T-helper 22 cell (primary cell): Measurements from ENCODE around the gene TSPAN3.

Experiments used
- DNase-seq: peaks from one replicate; pipeline ENCODE4 v3.0.0-alpha.2; 2020; ENCODE audit warnings: low read depth

The TSPAN3 gene

DNA sequence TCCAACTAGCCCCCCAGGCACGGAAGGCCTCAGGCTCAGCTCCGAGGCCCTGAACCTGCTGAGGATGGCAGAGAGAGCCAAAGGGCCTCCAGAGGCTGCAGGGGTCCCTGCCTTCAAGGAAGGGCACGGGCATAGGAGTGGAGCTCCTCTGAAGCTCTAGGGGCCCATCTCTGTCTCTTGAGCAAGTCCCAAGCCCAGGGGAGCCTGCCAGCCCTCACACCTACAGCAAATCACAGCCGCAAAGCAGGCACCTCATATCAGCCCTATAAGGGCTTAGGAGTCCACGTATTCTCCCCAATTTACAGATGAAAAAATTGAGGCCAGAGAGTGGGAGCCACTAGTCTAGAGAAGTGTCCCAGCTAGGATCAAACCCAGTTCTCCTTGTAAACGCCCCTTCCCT, 61.7 kb downstream of the TSPAN3 start:
- no peak for DNase-seq

- DNase-seq: no peak
These were observed 66.7 kb downstream of the TSPAN3 start for GRCh38 chr15:77004189-77004588.

- peak; percentile 69 for DNase-seq
These were observed 67.7 kb downstream of the TSPAN3 start for GRCh38 chr15:77002954-77003912.

DNA sequence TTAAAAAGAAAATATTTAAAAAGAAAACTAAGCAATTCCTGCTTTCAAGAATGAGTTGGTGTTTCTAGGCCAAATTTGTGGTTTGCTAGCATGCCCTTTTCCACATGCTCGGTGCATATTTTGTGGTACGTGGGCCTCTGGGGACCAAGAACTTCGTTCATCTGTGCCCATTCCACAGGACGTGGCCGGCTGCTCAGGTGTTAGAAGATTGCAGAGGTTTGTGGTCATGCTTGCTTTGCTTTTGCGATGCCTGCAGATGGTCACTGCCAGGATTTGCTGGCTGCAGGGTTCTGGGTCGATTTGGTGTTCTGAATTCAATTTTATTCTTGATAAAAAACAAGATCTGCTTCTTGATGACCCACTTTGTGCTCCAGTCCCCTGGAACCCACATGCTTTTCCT, 68.5 kb downstream of the TSPAN3 start:
- DNase-seq: no peak

DNA sequence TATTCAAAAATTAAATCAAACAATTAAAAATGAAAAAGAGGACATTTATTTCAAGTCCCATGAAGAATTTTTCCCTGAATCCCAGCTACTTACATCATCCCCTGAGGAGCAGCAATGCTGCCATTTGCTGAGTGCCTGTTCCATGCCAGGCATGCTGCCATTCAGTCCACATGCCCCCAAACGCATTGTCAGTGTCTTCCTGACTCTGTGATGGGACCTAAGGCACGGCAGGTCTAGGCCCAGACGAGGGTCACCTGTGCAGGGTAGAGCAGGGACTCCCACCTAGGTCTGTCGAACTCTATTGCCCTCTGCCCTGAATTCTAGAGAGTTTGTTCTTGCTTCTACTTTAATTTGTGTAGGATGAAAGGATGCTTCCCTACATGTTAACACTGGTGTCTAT, 68.9 kb downstream of the TSPAN3 start:
- DNase-seq: no peak

DNA sequence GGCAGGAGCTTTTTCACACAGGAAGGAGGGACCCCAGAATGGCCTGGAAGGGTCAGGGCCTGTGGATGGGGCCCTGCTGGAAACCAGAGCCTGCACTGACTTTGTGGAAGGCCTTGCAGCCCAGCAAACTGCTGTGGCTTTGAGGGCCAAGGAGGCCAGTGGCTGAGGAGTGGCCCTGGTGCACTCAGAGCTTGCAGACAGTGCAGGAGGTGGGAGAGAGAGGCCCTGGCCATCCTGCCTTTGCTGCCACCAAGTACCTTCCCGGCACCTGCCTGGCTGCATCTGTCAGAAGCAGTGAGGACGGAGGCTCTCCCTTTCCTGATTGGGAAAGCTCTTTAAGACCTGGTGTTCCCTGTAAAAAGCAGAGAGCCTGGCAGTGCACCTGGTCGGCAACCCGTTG, 69.6 kb downstream of the TSPAN3 start:
- no peak for DNase-seq

GRCh38 chr15:76999996-77000395, 70.9 kb downstream of the TSPAN3 start:
- DNase-seq: no peak

GRCh38 chr15:76998663-76999285, 72.1 kb downstream of the TSPAN3 start:
- DNase-seq: no peak

DNA sequence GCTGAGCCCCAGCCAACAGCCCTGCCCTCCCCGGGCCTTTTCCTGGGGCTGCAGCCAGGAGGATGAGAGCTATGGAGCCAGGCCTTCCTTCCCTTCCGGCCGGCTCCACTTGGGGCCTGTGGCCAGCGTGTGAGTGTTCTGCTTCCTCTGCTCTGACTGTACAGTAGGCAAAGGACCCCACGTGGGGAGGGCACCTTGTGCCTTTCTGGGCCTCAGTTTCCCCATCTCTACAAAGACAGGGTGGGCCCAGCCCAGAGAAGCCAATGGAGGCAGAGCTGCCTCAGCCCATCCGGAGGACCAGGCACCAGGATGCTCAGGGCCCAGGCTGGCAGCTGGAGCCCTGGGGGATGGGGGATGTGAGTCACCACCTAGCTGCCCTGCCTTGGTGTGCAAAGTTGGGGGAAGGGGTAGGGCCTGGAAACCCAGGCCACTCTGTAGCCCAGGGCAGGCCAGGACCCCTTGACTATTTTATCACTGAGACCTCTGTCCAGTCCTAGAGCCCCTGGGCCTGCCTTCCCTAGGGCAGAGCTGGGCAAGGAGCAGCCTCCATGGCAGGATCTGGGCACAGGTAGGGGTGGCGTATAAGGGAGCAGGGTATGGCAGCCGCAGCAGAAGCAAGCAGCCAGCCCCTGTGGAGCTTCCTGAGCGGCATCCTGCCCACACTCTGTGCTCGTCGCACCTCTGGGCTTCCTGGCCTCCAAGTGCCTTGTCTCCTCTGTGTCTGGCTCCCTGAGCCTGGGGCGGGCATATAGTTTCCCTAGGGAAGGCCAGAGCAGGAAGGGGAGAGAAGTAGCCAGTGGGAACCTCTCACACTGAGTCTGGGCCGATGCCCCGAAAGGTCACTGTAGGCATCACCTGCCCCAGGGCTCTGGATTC, 74.1 kb downstream of the TSPAN3 start:
- peak; percentile 37 for DNase-seq

DNA sequence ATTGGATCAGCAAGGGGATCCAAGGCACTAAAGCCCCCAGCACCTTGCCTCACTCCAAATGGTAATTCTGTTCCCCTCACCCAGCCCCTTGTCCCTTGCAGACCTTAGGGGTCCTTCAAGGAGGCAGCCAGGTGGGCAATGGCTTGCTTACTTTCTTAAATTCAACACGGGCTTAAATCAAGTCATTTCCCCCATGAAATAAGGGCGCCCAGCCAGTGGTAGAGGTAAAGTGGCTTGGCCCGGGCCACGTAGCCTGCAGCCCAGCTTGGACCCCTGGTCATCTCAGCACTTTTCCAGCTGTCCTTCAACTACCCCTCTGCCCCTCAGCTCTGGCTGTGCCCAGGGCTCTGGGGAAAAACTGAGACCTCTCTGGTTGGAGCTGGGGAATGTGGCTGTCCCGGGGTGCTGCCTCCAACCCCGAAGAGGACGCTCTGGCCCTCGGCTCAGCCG, 74.8 kb downstream of the TSPAN3 start:
- no peak for DNase-seq

DNA sequence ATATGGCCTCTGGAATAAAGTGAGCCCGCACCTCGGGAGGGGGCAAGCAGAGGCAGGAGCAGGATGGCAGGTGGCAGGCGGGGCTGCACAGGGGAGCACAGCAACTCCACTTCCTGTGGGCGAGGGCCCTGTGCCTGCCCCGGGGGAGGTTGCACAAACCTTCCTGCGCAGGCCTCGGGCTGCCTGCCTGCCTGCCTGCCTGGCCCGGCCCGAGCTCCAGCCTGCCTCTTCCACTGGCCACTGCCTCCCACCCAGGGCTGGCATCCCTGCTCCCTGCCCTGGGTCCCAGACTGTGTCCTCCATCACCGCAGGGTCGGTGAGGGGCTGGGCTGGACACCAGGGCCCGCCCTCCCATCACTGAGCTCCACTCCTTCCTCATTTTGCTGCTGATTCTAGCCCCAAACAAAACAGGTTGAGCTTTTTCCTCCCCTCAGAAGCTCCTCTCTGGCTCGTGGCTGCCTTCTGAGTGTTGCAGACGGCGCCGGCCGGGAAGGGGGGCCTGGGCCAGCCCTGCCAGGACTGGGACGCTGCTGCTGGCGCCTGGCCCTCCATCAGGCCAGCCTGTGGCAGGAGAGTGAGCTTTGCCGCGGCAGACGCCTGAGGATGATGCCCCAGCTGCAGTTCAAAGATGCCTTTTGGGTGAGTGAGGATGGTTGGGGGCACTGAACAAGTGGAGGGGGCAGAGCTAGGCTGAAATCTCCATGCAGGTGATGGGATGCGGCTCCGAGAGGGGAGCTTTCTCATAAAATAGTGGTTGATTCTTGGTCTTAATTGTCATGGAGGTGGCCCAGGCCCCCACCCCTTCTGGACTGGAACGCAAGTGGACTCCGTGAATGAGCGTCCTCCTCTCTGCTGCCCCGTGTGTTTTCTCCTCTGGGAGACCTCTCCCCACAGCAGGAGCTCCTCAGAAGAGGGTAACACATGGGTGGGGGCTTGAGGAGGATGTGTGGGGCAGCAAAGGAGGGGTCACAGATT, 75.7 kb downstream of the TSPAN3 start, which contains the start of gene PSTPIP1:
Gene PSTPIP1, plus strand, starts transcription at position 156 of the 975 bp plus-strand sequence. Its CDS starts 448 bp downstream, at position 604.
- peak; percentile 40 for DNase-seq

DNA sequence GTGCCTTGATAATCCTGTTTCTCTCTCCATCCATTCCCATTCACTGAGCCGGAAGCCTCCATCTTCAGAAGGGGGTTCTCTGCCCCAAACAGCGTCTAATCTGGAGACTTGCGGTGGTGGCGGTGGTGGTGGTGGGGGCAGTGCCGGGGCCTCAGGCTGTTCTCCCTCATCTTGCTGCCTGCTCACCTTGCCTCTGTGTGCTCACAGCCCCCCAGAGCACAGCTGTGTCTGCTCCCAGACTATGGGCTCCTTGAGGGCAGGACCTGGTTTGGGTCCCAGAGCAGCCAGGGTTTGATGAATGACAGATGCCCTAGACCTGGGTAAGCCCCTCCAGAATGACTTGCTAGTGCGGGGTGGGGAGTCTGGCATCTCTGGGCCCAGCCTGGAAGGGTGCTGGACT, 76.4 kb downstream of the TSPAN3 start:
- DNase-seq: no peak

DNA sequence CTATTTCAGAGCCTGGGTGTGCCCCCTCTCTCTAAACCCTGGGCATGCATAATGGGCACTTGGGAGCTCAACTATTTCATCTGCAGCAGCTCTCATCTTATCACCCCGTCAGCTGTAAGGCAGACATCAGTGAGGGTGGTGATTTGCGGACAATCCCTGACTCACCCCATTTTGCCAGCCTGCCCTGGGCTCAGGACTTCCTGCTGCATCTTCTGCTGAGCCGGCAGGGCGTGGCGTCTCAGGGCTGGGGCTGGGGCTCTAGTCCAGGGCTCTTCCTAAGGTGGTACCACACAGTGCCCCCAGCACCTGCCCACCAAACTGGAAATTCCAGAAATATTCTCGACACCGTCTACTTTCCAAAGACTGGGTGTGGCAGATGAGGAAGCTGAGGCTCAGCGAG, 76.9 kb downstream of the TSPAN3 start:
- DNase-seq: peak; percentile 59

GRCh38 chr15:76993114-76993725, 77.7 kb downstream of the TSPAN3 start:
- DNase-seq: no peak

DNA sequence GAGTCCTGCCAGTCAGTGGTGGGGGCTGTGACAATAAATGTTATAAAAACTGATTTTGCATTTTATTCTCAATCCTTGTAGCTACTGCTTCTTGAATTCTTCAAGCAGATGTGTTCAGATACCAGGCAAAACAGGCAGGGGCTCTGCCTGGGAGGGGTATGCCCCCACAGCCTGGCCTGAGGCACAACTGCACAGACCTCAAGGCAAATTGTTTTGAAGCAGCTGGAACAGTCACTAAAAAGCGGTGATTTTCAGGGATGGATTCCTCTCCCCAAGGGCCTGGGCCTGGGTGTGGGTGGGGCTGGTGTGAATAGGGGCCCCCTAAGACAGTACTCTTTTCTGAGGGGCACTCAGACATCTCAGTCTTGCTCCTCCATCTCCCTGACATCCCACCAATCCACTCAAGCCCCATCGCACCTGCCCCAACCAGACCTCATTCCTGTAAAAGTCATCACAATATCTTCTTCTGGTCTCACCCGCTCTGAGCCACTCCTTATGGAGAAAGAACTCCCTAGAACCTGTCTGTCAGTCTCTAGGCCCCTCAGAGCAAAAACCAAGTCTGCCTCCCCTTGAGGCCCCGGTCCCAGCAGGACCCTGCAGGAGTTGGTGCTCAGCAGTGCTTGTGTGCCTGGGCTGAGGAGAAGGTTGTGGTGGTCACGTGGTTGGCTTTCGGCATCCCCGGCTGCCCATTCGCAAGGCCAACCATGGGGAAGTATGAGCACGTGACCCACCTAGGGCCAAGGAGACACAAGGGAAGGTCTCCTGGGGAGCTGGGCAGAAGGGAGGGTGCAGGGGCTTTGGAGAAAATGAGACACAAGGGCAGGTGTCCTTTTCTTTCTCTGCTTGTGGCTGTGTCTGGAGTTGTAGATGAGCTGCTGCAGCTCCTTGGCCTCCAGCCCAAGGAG, 78.9 kb downstream of the TSPAN3 start:
- DNase-seq: no peak
